Measurements from ENCODE around the gene MYL3. TPM values are rescaled to one million over a fixed set of nuclear protein-coding genes. Genes with fewer than 3 reads are reported as not detected.

MYL3 gene
- total RNA-seq, 1 experiment from 2014 or later = not detected

DNA sequence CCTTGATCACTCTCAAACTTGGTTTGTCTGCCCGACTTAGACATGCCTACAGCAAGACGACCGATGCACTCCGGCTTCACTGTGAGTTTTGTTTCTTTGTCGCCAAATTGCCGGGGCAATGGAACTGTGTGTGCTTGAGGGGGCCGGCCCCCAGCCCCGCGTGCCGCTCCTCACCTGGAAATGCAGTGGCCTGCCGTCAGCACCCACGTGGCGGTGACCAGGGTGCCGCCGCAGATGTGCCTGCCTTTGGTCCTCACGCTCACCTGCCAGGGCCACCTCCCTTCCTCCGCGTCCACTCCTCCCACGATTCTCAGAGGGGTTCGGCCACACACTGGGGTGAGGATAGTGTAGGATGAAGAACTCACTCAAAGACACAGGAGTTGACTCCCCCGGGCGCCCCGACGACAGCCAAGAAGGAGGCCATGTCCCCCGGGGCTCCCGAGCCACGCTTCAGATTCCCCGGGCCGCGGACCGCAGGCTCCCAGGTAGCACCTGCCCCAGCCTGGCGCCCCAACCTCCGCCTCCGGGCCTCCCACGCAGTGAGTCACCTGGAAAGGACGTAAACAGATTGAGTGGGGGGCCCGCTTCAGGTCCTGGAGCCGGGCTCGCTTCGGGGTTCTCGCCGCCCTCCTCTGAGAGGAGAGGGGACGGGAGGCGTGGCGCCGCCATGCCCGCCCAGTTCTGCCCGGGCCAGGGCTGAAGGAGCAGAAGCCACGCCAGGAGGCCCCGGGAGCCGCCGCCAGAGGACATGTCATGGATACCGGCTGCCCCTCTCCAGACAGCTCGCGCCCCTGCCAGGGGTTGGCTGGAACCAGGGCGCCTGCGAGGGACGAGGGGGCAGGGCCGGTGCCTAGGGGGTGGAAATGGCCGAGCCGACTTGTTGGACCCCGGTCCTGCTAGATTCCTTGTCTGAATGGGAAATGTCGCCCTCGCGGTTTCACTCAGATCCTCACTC, 29.6 kb downstream of the MYL3 start:
- no peak overlapping the region for H3K4me2 ChIP-seq
- no peak overlapping the region for H2AFZ ChIP-seq
- POLR2A ChIA-PET (ENCODE audit: unreplicated experiment) = no interaction called here
- intact Hi-C loops (cut with micrococcal nuclease; ENCODE audit: unreplicated experiment) = no loop called here
- H3K79me2 ChIP-seq (ENCODE audit: low read depth) = no peaks in the 10 kb centered on the region
- no peak for TF ChIP-seq EZH2 (IDR thresholded peaks at IDR 0.05; ENCODE audit: low read depth)
- TF ChIP-seq, protein P1, sequence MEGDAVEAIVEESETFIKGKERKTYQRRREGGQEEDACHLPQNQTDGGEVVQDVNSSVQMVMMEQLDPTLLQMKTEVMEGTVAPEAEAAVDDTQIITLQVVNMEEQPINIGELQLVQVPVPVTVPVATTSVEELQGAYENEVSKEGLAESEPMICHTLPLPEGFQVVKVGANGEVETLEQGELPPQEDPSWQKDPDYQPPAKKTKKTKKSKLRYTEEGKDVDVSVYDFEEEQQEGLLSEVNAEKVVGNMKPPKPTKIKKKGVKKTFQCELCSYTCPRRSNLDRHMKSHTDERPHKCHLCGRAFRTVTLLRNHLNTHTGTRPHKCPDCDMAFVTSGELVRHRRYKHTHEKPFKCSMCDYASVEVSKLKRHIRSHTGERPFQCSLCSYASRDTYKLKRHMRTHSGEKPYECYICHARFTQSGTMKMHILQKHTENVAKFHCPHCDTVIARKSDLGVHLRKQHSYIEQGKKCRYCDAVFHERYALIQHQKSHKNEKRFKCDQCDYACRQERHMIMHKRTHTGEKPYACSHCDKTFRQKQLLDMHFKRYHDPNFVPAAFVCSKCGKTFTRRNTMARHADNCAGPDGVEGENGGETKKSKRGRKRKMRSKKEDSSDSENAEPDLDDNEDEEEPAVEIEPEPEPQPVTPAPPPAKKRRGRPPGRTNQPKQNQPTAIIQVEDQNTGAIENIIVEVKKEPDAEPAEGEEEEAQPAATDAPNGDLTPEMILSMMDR (conservative IDR thresholded peaks at IDR 0.05) = no peak
- no peak overlapping the region for H3K4me3 ChIP-seq
- DNase-seq = no peak
- H4K20me1 ChIP-seq (ENCODE audit: insufficient read depth) = no peaks in the 10 kb centered on the region
- H3K36me3 ChIP-seq (ENCODE audit: low read depth) = no peaks in the 10 kb centered on the region
- no peaks in the 10 kb centered on the region for H3K9me2 ChIP-seq (ENCODE audit: insufficient read depth)
- peaks cover 3% of the 10 kb centered on the region; the same call in 1 of the 2 replicates for H3K9me3 ChIP-seq (ENCODE audit: insufficient read depth, low read depth)
- no TSS peak for BruUV-seq (replicated peaks)
- H3K4me1 ChIP-seq (replicated peaks; ENCODE audit: insufficient read depth) = no peaks in the 10 kb centered on the region
- no peaks in the 10 kb centered on the region for H3F3A ChIP-seq (ENCODE audit: insufficient read depth, low read depth)
- H3K27ac ChIP-seq = no peak overlapping the region
- no peaks in the 10 kb centered on the region for H3K27me3 ChIP-seq (ENCODE audit: insufficient read depth, low read depth)
- CTCF ChIA-PET = no interaction called here

DNA sequence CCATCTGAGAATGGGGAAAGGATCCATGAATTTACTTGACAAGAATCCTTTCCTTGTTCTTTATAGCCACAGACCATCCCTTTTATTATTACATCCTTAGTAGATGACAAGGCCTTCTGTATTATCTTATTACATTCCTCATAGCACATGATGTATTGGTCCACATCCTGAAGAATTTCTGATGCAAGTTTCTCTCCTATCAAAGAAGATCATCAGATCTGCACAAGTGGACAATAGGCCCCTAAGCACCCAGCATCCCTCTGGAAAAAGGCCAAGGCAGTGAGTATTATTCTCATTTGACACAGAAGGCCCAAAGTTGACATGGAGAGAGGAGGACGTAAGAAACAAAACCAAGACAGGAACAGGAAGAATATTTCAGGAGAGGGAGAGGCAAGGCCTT, 31.4 kb downstream of the MYL3 start:
- POLR2A ChIA-PET (ENCODE audit: unreplicated experiment) = no interaction called here

DNA sequence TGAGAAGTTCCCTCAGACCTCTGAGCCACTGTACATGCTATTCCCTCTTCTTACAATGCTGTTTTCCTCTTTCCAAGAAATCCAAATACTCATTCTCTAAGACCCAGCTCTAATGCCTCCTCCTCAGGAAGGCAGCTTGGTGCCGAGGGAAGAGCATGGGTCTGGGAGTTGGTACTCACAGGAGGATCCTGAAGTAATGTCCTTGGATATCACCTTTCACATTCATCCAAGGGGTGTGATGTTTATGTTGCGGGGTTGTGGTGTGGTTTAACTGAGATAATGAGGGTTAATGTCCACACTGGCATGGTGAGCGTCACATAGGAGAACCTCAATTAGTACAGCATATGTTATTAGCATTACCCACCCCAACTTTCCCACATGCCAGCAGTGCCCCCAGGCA, 31.9 kb downstream of the MYL3 start:
- TF ChIP-seq, protein P1 (conservative IDR thresholded peaks at IDR 0.05) = no peak
- no peak for TF ChIP-seq EZH2 (IDR thresholded peaks at IDR 0.05; ENCODE audit: low read depth)
- Histone ChIP-seq H4K20me1 (ENCODE audit: insufficient read depth) (no peaks in the 10 kb centered on the region), H3K79me2 (ENCODE audit: low read depth) (no peaks in the 10 kb centered on the region), H3K9me2 (ENCODE audit: insufficient read depth) (no peaks in the 10 kb centered on the region), H3K36me3 (ENCODE audit: low read depth) (no peaks in the 10 kb centered on the region), H3K4me1 (replicated peaks; ENCODE audit: insufficient read depth) (no peaks in the 10 kb centered on the region), H2AFZ (no peak overlapping the region), H3K27ac (no peak overlapping the region), H3K4me2 (no peak overlapping the region), H3K4me3 (no peak overlapping the region), H3F3A (ENCODE audit: insufficient read depth, low read depth) (no peaks in the 10 kb centered on the region), H3K27me3 (ENCODE audit: insufficient read depth, low read depth) (no peaks in the 10 kb centered on the region), H3K9me3 (ENCODE audit: insufficient read depth, low read depth) (no peaks in the 10 kb centered on the region)
- ChIA-PET POLR2A (ENCODE audit: unreplicated experiment) (no interaction called here), CTCF (no interaction called here)
- intact Hi-C loops (cut with micrococcal nuclease; ENCODE audit: unreplicated experiment) = no loop called here
- no peak for DNase-seq
- no TSS peak for BruUV-seq (replicated peaks)

More for the DNA sequence above, 31.4 kb downstream of the MYL3 start:
- Histone ChIP-seq H3K9me2 (ENCODE audit: insufficient read depth) (no peaks in the 10 kb centered on the region), H3K4me3 (no peak overlapping the region), H3K4me2 (no peak overlapping the region), H3K4me1 (replicated peaks; ENCODE audit: insufficient read depth) (no peaks in the 10 kb centered on the region), H2AFZ (no peak overlapping the region), H3K27ac (no peak overlapping the region), H3K9me3 (ENCODE audit: insufficient read depth, low read depth) (no peaks in the 10 kb centered on the region), H3F3A (ENCODE audit: insufficient read depth, low read depth) (no peaks in the 10 kb centered on the region), H3K79me2 (ENCODE audit: low read depth) (no peaks in the 10 kb centered on the region), H4K20me1 (ENCODE audit: insufficient read depth) (no peaks in the 10 kb centered on the region), H3K36me3 (ENCODE audit: low read depth) (no peaks in the 10 kb centered on the region), H3K27me3 (ENCODE audit: insufficient read depth, low read depth) (no peaks in the 10 kb centered on the region)
- CTCF ChIA-PET = no interaction called here
- no peak for DNase-seq
- BruUV-seq (replicated peaks) = no TSS peak
- intact Hi-C loops (cut with micrococcal nuclease; ENCODE audit: unreplicated experiment) = no loop called here
- TF ChIP-seq, protein P1 (conservative IDR thresholded peaks at IDR 0.05) = no peak
- TF ChIP-seq EZH2 (IDR thresholded peaks at IDR 0.05; ENCODE audit: low read depth) = no peak
